Colonic mucosa (tissue), 4 donors: ENCODE measurements around the gene PRKCH. TPM values are rescaled to one million over a fixed set of nuclear protein-coding genes. Genes with fewer than 3 reads are reported as not detected.

Experiments used
- DNase-seq: peaks from one replicate; pipeline ENCODE4 v3.0.0-alpha.2; 2020
- H3K27ac ChIP-seq: fragments of 200-600 bp; one replicate; pipeline ENCODE4 v1.8.0; 2021
- H3K27me3 ChIP-seq: fragments of 200-600 bp; one replicate; pipeline ENCODE4 v1.8.0; 2021
- H3K36me3 ChIP-seq: fragments of 200-600 bp; one replicate; pipeline ENCODE4 v1.8.0; 2021
- H3K4me1 ChIP-seq: fragments of 200-600 bp; one replicate; pipeline ENCODE4 v1.8.0; 2021; ENCODE audit warnings: mild to moderate bottlenecking
- H3K4me3 ChIP-seq: fragments of 200-600 bp; one replicate; pipeline ENCODE4 v1.8.0; 2021
- H3K9ac ChIP-seq, 2 donors: one replicate each; pipeline ENCODE4 v1.7.0; 2013; ENCODE audit warnings: control low read depth in 2 of 2, low read depth in 2 of 2, low read length in 2 of 2
- H3K9me3 ChIP-seq: fragments of 200-600 bp; one replicate; pipeline ENCODE4 v1.8.0; 2021
- CTCF ChIP-seq: fragments of 200-600 bp; IDR thresholded peaks from one replicate; pipeline ENCODE4 v1.8.0; 2022; ENCODE audit warnings: antibody characterized with exemption, mild to moderate bottlenecking
- intact Hi-C: fragments of 100-400 bp; cut with DNase I; formaldehyde crosslinking; loops from one replicate; pipeline ENCODE4 v1.14.1; 2022
- total RNA-seq, 2 donors: library from RNA; stranded (reverse); fragmentation: NEBNext Ultra II Directional in 1 of 2; extraction: Animal tissue kit (Norgen Biotek cat#: 25700) in 1 of 2; gene quantifications; one replicate each; pipeline ENCODE4 v1.2.1, GENCODE V29; 2021
- donor health status: healthy.
- donor health status: DM: no; HTN: no; CAD: no.
- donor health status: DM: no; HTN: no; CAD: no.

Gene PRKCH
- total RNA-seq, 2 donors from 2014 or later, result 11.4 to 11.5 TPM

GRCh38 chr14:61391119-61391518 lies 69.7 kb downstream of the PRKCH start:
- no peak overlapping the region for H3K9ac ChIP-seq
- no peaks in the 10 kb centered on the region for H3K36me3 ChIP-seq
- H3K9me3 ChIP-seq, result no peaks in the 10 kb centered on the region
- no peak for TF ChIP-seq CTCF
- H3K4me1 ChIP-seq, result no peaks in the 10 kb centered on the region
- intact Hi-C loops, result no loop called here
- no peak overlapping the region for H3K27ac ChIP-seq
- no peak overlapping the region for H3K4me3 ChIP-seq
- H3K27me3 ChIP-seq, result no peaks in the 10 kb centered on the region
- DNase-seq, result no peak

DNA sequence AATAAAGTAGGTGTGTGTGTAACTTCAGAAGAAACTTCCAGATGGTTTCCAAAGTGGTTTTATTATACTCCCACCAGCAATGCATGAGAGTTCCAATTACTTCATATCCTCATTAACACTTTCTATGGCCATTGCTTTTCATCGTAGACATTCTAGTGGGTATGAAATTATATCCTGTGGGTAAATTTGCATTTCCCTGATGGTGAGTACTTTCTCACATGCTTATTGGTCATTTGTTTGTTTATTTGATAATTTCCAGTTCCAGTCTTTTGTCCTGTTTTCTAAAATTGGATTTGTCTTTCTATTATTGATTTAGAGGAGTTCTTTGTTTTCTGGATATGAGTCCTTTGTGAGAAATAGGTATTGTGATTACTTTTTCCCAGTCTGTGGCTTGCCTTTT lies 70.9 kb downstream of the PRKCH start:
- no peak for TF ChIP-seq CTCF
- H3K4me3 ChIP-seq, result no peak overlapping the region
- no peaks in the 10 kb centered on the region for H3K4me1 ChIP-seq
- no peaks in the 10 kb centered on the region for H3K36me3 ChIP-seq
- H3K9ac ChIP-seq, result no peak overlapping the region
- no peaks in the 10 kb centered on the region for H3K27me3 ChIP-seq
- DNase-seq, result no peak
- intact Hi-C loops, result no loop called here
- no peak overlapping the region for H3K27ac ChIP-seq
- H3K9me3 ChIP-seq, result no peaks in the 10 kb centered on the region

DNA sequence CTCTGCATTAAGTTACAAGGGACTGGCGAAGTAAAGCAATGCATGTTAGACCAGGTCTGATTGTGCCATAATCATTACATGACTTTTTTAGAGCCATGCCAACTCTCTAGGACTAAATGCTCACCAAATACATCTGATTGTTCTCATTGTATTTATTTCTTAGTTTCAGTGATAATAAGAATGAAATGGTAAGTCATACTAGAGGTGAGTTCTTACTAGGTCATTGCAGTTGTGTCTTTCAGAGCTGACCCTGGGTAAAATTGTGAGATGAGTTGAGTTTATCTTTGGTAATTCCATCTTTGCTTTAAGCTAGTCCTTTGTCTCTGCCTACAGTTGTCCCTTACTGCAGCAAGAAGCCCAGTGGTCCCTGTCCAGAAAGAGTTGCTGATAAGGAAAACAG lies 73.2 kb downstream of the PRKCH start:
- no peaks in the 10 kb centered on the region for H3K4me1 ChIP-seq
- TF ChIP-seq CTCF, result no peak
- DNase-seq, result no peak
- intact Hi-C loops, result no loop called here
- no peak overlapping the region for H3K9ac ChIP-seq
- H3K27me3 ChIP-seq, result no peaks in the 10 kb centered on the region
- H3K27ac ChIP-seq, result no peak overlapping the region
- H3K9me3 ChIP-seq, result no peaks in the 10 kb centered on the region
- H3K36me3 ChIP-seq, result no peaks in the 10 kb centered on the region
- no peak overlapping the region for H3K4me3 ChIP-seq

DNA sequence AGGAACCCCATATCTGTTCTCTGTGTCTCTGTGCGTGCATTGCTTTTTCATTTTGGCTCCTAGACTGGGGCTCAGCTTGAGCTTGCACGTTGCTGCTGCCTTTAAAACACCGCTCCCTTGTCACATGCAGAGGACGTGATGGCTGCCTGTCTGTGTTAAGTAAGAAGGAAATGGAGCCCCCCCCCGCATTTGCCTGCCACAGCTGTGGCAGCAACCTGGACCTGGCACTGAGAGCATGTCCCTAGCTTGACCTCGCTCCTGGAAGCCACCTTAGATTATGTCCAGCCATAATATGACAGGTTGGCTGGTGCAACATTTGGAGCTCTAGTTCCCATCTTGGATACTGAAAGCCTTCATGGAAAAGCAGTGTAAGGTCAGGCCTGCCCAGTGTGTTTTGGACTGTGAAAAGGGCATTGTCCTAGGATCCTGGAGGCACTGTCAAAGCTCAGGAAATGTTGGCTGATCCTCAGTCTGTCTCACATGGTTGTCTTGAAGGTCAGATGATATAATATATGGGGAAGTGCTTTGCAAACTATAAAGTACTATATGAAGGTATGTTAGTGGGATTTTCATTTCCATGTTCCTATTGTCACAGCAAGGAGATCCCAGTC lies 73.8 kb downstream of the PRKCH start:
- DNase-seq, result no peak
- no peaks in the 10 kb centered on the region for H3K27me3 ChIP-seq
- H3K9ac ChIP-seq, result no peak overlapping the region
- intact Hi-C loops, result no loop called here
- no peak overlapping the region for H3K4me3 ChIP-seq
- no peaks in the 10 kb centered on the region for H3K4me1 ChIP-seq
- no peaks in the 10 kb centered on the region for H3K36me3 ChIP-seq
- TF ChIP-seq CTCF, result no peak
- H3K9me3 ChIP-seq, result no peaks in the 10 kb centered on the region
- H3K27ac ChIP-seq, result no peak overlapping the region

DNA sequence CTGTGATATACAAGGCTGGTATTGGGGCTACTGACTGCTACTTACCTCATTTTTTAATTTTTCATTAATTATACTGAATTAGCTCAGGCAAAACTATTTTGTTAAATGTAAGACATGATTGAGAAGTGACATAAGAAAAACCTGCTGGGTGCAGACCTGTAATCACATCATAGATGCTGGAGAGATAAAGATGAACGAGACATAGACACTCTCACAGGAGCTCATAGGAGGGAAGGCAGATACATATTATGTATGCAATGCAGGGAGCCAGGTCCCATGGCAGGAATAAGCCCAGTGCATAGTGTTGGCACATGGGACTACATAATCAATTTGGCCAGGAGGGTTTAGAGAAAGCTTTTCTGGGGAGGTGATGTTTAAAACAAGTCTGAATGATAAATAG lies 74.9 kb downstream of the PRKCH start:
- DNase-seq, result no peak
- H3K36me3 ChIP-seq, result no peaks in the 10 kb centered on the region
- TF ChIP-seq CTCF, result no peak
- no peak overlapping the region for H3K27ac ChIP-seq
- no peaks in the 10 kb centered on the region for H3K27me3 ChIP-seq
- no peak overlapping the region for H3K4me3 ChIP-seq
- intact Hi-C loops, result no loop called here
- no peaks in the 10 kb centered on the region for H3K9me3 ChIP-seq
- H3K4me1 ChIP-seq, result no peaks in the 10 kb centered on the region
- H3K9ac ChIP-seq, result no peak overlapping the region
